ENCODE results near the gene SPOCK1. TPM values are rescaled to one million over a fixed set of nuclear protein-coding genes. Genes with fewer than 3 reads are reported as not detected.

SPOCK1 gene
- total RNA-seq, 1 donor from 2014 or later = not detected

GRCh38 chr5:137128012-137128411, 371.1 kb downstream of the SPOCK1 start:
- no peak for DNase-seq (ENCODE audit: low spot score)
- Mint-ChIP-seq H3K36me3 (ENCODE audit: low read depth) (no peaks in the 10 kb centered on the region), H3K27me3 (ENCODE audit: low read depth) (no peaks in the 10 kb centered on the region), H3K4me1 (ENCODE audit: low read depth) (no peaks in the 10 kb centered on the region), H3K9me3 (no peaks in the 10 kb centered on the region), H3K27ac (no peak overlapping the region), H3K4me3 (ENCODE audit: low read depth) (no peak overlapping the region)
- intact Hi-C loops (cut with micrococcal nuclease) = no loop called here

DNA sequence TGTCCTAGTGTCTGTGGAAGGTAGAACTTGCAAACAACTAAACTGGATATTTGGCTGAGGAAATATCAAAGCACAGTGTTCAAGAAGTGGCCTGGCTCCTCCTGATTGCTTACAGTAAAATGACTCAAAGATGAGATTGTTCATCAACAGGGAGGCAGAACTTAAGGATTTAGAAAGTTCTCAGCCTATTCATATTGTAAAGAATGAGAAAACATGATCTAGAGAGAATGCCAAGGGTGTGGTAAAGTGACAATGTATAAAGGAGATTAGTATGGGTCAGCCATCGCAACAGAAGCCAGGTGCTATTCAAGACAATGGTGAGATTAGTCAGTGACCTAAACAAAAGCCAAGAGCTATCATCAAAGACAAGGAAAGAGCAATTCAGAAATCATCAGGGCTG, 372.3 kb downstream of the SPOCK1 start:
- Mint-ChIP-seq H3K27me3 (ENCODE audit: low read depth) (no peaks in the 10 kb centered on the region), H3K4me3 (ENCODE audit: low read depth) (no peak overlapping the region), H3K9me3 (no peaks in the 10 kb centered on the region), H3K36me3 (ENCODE audit: low read depth) (no peaks in the 10 kb centered on the region), H3K4me1 (ENCODE audit: low read depth) (no peaks in the 10 kb centered on the region), H3K27ac (no peak overlapping the region)
- intact Hi-C loops (cut with micrococcal nuclease) = no loop called here
- DNase-seq (ENCODE audit: low spot score) = no peak

DNA sequence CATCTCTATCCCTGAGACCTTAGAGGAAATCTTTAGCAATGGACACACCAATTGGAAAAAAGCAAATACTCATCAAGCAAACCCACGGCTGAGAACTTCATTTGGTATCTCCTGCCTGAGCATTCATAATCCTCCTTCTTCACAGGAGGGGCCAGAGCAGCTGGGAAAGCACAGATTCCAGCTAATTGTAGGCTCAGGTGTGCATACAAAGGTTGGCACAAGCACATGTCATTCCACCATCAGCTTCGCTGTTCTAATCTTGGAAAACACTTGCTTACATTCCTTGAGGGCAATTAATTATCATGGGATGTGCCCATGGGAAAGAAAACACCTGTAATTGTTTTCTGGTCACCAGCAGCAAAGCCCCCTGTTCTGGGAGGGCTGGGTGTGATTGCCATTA, 376.6 kb downstream of the SPOCK1 start:
- intact Hi-C loops (cut with micrococcal nuclease) = no loop called here
- Mint-ChIP-seq H3K36me3 (ENCODE audit: low read depth) (no peaks in the 10 kb centered on the region), H3K27me3 (ENCODE audit: low read depth) (no peaks in the 10 kb centered on the region), H3K4me1 (ENCODE audit: low read depth) (no peaks in the 10 kb centered on the region), H3K4me3 (ENCODE audit: low read depth) (no peak overlapping the region), H3K9me3 (no peaks in the 10 kb centered on the region), H3K27ac (no peak overlapping the region)
- no peak for DNase-seq (ENCODE audit: low spot score)

- no peak for DNase-seq (ENCODE audit: low spot score)
- Mint-ChIP-seq H3K27me3 (ENCODE audit: low read depth) (no peaks in the 10 kb centered on the region), H3K36me3 (ENCODE audit: low read depth) (no peaks in the 10 kb centered on the region), H3K4me1 (ENCODE audit: low read depth) (no peaks in the 10 kb centered on the region), H3K9me3 (no peaks in the 10 kb centered on the region), H3K4me3 (ENCODE audit: low read depth) (no peak overlapping the region), H3K27ac (no peak overlapping the region)
- intact Hi-C loops (cut with micrococcal nuclease) = no loop called here
Observed at GRCh38 chr5:137122075-137122474, 377.1 kb downstream of the SPOCK1 start.

DNA sequence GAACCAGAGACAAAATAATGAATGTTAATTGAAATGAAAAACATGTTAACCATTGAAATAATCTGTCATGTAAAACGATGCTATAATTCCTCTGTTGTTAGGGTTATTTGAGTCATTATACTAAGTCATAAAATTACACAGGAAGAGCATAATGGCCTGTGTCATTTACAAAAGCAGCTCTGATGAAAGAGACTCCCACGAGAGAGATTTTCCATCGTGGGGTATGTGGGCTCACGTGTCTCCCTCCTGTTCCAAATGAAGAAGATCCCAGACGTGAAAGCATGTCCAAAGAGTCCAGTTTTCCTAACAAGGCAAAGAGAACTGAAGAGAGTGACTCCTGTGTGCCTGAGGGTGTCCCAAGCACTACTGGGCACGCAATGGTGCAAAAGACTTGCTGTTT, 379.8 kb downstream of the SPOCK1 start:
- no peak overlapping the region for H3K4me3 Mint-ChIP-seq (ENCODE audit: low read depth)
- H3K27ac Mint-ChIP-seq = no peak overlapping the region
- no peak for DNase-seq (ENCODE audit: low spot score)
- intact Hi-C loops (cut with micrococcal nuclease) = no loop called here
- no peaks in the 10 kb centered on the region for H3K27me3 Mint-ChIP-seq (ENCODE audit: low read depth)
- peaks cover 2% of the 10 kb centered on the region for H3K4me1 Mint-ChIP-seq (ENCODE audit: low read depth)
- H3K36me3 Mint-ChIP-seq (ENCODE audit: low read depth) = no peaks in the 10 kb centered on the region
- no peaks in the 10 kb centered on the region for H3K9me3 Mint-ChIP-seq

GRCh38 chr5:137118629-137119028, 380.5 kb downstream of the SPOCK1 start:
- Mint-ChIP-seq H3K9me3 (no peaks in the 10 kb centered on the region), H3K4me1 (ENCODE audit: low read depth) (peaks cover 2% of the 10 kb centered on the region), H3K4me3 (ENCODE audit: low read depth) (no peak overlapping the region), H3K27ac (no peak overlapping the region), H3K27me3 (ENCODE audit: low read depth) (no peaks in the 10 kb centered on the region), H3K36me3 (ENCODE audit: low read depth) (no peaks in the 10 kb centered on the region)
- intact Hi-C loops (cut with micrococcal nuclease) = no loop called here
- no peak for DNase-seq (ENCODE audit: low spot score)

DNA sequence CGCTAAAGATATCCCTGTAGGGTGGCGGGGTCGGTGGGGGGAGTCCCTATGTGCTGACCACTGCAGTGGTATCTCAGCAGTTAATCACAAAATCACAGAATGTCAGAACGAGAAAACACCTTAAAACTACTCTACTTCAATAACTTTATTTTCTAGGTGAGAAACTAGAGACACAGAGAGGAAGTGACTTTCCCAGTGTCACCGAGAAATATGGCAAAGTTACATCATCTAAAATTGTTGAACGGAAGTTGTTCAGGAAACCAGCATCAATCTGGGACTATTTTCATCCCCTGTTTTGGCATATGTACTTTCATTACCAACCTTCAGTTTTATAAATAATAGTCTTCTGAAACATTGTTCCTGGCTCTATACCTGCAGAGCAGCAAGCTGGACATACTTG, 384.0 kb downstream of the SPOCK1 start:
- Mint-ChIP-seq H3K27ac (no peak overlapping the region), H3K27me3 (ENCODE audit: low read depth) (no peaks in the 10 kb centered on the region), H3K4me1 (ENCODE audit: low read depth) (peaks cover 2% of the 10 kb centered on the region), H3K36me3 (ENCODE audit: low read depth) (no peaks in the 10 kb centered on the region), H3K4me3 (ENCODE audit: low read depth) (no peak overlapping the region), H3K9me3 (no peaks in the 10 kb centered on the region)
- DNase-seq (ENCODE audit: low spot score) = no peak
- intact Hi-C loops (cut with micrococcal nuclease) = no loop called here

DNA sequence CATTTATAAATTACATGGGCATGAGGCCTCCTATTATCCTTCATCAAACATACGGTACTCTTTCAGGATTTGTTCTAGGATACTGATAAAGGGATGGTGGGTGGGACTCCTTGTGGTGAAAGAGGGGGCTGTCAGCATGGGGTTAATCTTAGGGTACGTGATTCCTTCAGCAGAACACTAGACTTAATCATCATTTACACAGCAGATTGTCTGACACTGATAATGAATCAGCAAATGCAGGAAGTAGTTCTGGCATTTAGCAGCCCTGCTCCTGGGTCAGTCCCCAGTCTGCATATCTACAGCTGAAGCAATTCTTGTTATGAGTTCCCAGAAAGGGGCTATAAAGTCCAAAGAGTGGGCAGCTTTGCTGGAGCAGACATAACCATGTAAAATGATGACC, 384.6 kb downstream of the SPOCK1 start:
- DNase-seq (ENCODE audit: low spot score) = no peak
- Mint-ChIP-seq H3K9me3 (no peaks in the 10 kb centered on the region), H3K27me3 (ENCODE audit: low read depth) (no peaks in the 10 kb centered on the region), H3K4me1 (ENCODE audit: low read depth) (peaks cover 2% of the 10 kb centered on the region), H3K4me3 (ENCODE audit: low read depth) (no peak overlapping the region), H3K27ac (no peak overlapping the region), H3K36me3 (ENCODE audit: low read depth) (no peaks in the 10 kb centered on the region)
- intact Hi-C loops (cut with micrococcal nuclease) = no loop called here

GRCh38 chr5:137113939-137114338, 385.2 kb downstream of the SPOCK1 start:
- Mint-ChIP-seq H3K36me3 (ENCODE audit: low read depth) (no peaks in the 10 kb centered on the region), H3K27ac (no peak overlapping the region), H3K4me3 (ENCODE audit: low read depth) (no peak overlapping the region), H3K27me3 (ENCODE audit: low read depth) (no peaks in the 10 kb centered on the region), H3K4me1 (ENCODE audit: low read depth) (peaks cover 2% of the 10 kb centered on the region), H3K9me3 (no peaks in the 10 kb centered on the region)
- intact Hi-C loops (cut with micrococcal nuclease) = no loop called here
- DNase-seq (ENCODE audit: low spot score) = no peak

GRCh38 chr5:137113161-137113560, 386.0 kb downstream of the SPOCK1 start:
- intact Hi-C loops (cut with micrococcal nuclease) = no loop called here
- H3K9me3 Mint-ChIP-seq = no peaks in the 10 kb centered on the region
- peaks cover 2% of the 10 kb centered on the region for H3K4me1 Mint-ChIP-seq (ENCODE audit: low read depth)
- no peaks in the 10 kb centered on the region for H3K36me3 Mint-ChIP-seq (ENCODE audit: low read depth)
- H3K27ac Mint-ChIP-seq = no peak overlapping the region
- DNase-seq (ENCODE audit: low spot score) = no peak
- H3K27me3 Mint-ChIP-seq (ENCODE audit: low read depth) = no peaks in the 10 kb centered on the region
- H3K4me3 Mint-ChIP-seq (ENCODE audit: low read depth) = no peak overlapping the region

GRCh38 chr5:137105351-137106035, 393.6 kb downstream of the SPOCK1 start:
- Mint-ChIP-seq H3K9me3 (no peaks in the 10 kb centered on the region), H3K27ac (no peak overlapping the region), H3K4me1 (ENCODE audit: low read depth) (no peaks in the 10 kb centered on the region), H3K27me3 (ENCODE audit: low read depth) (no peaks in the 10 kb centered on the region), H3K4me3 (ENCODE audit: low read depth) (no peak overlapping the region), H3K36me3 (ENCODE audit: low read depth) (no peaks in the 10 kb centered on the region)
- no peak for DNase-seq (ENCODE audit: low spot score)
- intact Hi-C loops (cut with micrococcal nuclease) = no loop called here

- DNase-seq (ENCODE audit: low spot score) = no peak
- intact Hi-C loops (cut with micrococcal nuclease) = no loop called here
- no peak overlapping the region for H3K4me3 Mint-ChIP-seq (ENCODE audit: low read depth)
- no peak overlapping the region for H3K27ac Mint-ChIP-seq
- no peaks in the 10 kb centered on the region for H3K9me3 Mint-ChIP-seq
- no peaks in the 10 kb centered on the region for H3K27me3 Mint-ChIP-seq (ENCODE audit: low read depth)
- H3K36me3 Mint-ChIP-seq (ENCODE audit: low read depth) = no peaks in the 10 kb centered on the region
- H3K4me1 Mint-ChIP-seq (ENCODE audit: low read depth) = no peaks in the 10 kb centered on the region
Observed at GRCh38 chr5:137101544-137101943, 397.6 kb downstream of the SPOCK1 start.

DNA sequence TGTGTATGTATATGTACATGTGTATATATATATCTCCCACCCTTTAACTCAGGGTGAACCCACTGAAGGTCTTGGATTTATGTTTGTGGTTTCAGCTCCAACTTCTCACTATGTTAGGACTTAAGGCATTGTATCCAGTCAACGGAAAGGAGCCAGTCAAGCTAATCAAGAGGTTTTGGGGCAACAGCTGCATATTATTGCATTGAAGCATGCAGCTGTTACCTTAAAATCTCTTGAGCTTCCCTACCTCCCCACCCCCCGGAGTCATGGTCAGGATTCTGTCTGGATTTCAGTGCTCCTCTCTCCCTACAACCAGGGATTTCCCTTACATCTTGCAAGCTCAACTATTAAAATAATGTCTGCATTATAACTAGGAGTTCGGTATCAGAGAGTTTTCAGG, 399.5 kb downstream of the SPOCK1 start:
- Mint-ChIP-seq H3K27ac (no peak overlapping the region), H3K9me3 (no peaks in the 10 kb centered on the region), H3K4me3 (ENCODE audit: low read depth) (no peak overlapping the region), H3K36me3 (ENCODE audit: low read depth) (no peaks in the 10 kb centered on the region), H3K4me1 (ENCODE audit: low read depth) (no peaks in the 10 kb centered on the region), H3K27me3 (ENCODE audit: low read depth) (no peaks in the 10 kb centered on the region)
- intact Hi-C loops (cut with micrococcal nuclease) = no loop called here
- DNase-seq (ENCODE audit: low spot score) = no peak

DNA sequence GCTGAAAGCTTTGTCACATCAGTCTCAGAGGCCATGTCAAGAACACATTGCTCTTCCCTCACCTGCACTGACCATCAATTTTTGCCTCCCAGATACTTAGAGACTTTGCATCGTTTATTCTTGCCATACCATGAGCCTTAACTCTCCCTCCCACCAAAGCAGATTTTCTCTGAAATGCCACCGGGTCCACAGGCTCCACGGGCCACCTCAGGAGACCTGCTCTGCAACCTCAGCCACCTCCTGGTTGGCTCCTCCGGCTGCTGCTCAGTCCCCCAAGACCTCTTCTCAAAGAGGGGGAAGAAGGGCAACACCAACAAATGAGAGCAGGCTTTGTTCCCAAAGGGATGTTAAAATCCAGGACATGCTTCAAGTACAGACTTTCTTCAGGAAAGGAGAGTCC, 400.5 kb downstream of the SPOCK1 start:
- Mint-ChIP-seq H3K4me3 (ENCODE audit: low read depth) (no peak overlapping the region), H3K27ac (no peak overlapping the region), H3K27me3 (ENCODE audit: low read depth) (no peaks in the 10 kb centered on the region), H3K4me1 (ENCODE audit: low read depth) (no peaks in the 10 kb centered on the region), H3K9me3 (no peaks in the 10 kb centered on the region), H3K36me3 (ENCODE audit: low read depth) (no peaks in the 10 kb centered on the region)
- DNase-seq (ENCODE audit: low spot score) = no peak
- intact Hi-C loops (cut with micrococcal nuclease) = no loop called here
